Stimulated activated CD4-positive, alpha-beta T cell treated with anti-CD3 and anti-CD28 coated beads, Interleukin-1b, Interleukin-23, amount 100 ng/mL, for 48 hours (primary cell): Measurements from ENCODE around the gene CELF4.

Experiments
- DNase-seq: peaks from one replicate; pipeline ENCODE4 v3.0.0-alpha.2; 2020

The CELF4 gene

GRCh38 chr18:37521510-37522465, 43.8 kb downstream of the CELF4 start:
- no peak for DNase-seq

- DNase-seq = no peak
Observed at GRCh38 chr18:37520508-37520907, 45.1 kb downstream of the CELF4 start.

DNA sequence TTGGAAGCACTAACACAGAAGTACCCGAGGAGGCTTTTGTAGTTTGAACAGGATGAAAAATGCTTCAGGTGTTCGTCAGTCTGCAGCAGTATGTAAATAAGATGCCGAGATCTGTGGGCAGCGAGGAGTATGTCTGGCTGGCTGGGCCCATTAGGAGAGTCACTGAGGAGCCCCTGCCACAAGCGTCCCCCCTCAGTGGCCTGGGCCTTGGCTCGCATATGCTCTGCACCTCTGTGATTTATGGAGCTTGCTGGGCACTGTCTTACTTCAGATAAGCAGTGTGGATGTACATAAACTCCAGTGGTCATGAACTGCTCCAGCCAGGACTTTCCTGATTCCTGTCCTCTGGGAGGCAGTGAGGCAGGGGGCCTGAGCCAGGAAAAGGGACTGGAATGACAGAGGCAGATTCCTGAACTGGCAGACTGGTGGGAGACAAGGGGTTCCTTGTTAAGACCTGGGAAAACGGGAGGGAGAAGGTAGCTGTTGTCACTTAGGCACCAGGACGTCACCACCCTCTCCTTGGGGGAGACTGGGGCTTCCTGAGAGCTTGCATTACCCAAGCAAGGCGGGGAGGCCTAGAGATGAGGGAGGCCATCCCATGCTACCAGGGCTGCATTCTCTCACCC, 46.0 kb downstream of the CELF4 start:
- DNase-seq = no peak

GRCh38 chr18:37516361-37516853, 49.2 kb downstream of the CELF4 start:
- no peak for DNase-seq

DNA sequence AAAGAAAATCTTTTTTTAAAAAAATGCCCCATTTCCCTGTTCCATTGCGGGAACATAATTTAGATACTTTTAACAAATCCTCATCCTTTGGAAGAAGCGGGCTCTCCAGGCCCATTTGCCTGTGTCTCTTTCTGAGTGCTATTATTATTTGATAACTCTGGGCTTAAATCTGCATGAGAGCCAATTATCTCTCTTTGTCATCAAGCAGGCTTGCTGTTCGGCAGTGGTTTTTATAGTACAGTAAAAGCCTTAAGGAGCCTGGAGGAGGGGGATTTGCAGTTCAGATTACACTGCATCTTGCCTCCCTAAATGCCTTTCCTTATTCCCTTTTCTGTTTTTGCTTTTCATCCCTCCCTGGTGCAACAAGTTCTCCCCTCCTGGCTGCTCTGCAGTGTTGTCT, 50.6 kb downstream of the CELF4 start:
- no peak for DNase-seq

GRCh38 chr18:37512400-37512799, 53.2 kb downstream of the CELF4 start:
- DNase-seq = no peak

- DNase-seq = no peak
Observed at GRCh38 chr18:37511721-37512298, 53.8 kb downstream of the CELF4 start.

GRCh38 chr18:37509600-37509999, 56.0 kb downstream of the CELF4 start:
- DNase-seq = no peak

DNA sequence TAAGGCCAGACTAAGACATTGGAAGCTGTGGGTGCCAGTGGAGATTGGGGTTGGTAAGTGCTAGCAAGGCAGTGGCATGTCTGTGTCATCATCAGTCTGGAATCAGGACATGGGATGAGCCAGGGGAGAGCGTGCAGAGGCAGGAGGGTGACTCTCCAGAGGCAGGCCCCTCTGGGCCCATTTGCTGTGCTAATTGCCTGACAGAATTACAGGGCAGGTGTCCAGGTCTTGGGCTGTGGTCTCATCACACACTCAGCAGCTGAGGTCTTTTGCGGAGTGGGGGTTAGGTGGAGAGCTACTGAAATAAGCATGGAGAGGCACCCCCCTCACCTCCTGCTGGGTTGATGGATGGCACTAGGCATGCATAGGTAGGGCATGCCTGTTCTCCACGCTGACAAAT, 57.4 kb downstream of the CELF4 start:
- DNase-seq = no peak

- no peak for DNase-seq
Observed at GRCh38 chr18:37507239-37507638, 58.4 kb downstream of the CELF4 start.

DNA sequence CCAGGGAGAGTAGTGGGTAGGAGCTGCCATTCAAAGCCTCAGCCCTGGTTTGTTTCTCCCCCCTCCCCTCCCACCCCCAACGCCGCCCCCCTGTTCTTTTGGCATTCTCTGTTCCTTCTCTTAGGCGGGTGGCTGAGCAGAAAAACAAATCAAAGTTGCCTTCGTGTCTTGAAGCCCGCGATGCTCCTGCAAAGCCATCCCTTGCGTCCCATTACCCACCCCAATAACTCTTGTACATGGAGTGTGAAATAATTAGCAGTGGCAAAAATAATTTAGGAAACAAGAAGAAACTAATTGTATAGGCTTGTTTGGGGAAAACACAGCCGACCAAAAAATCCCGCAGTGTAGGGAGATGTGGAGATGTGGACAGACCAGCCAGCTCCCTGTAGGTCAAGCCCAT, 59.6 kb downstream of the CELF4 start:
- DNase-seq = no peak

DNA sequence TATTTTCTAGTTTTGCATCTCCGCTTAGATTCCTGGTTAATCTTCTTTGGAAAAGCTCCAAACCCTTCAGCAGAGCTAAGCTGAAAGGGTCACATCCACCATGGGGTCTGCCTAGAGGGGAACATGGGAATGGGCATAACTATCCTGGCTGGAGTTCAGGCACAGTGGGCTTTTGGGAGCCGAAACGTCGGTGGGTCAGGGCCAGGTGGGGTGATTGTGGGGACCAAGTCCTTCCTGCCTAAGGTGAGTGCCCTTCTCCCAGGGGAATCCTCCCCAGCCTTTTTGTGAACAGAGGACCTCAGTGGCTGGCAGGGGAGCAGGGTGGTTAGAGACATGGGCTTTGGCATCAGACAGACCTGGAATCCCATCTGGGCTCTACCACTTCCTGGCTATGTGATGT, 60.3 kb downstream of the CELF4 start:
- DNase-seq = no peak

- no peak for DNase-seq
Observed at GRCh38 chr18:37502601-37503000, 63.0 kb downstream of the CELF4 start.

DNA sequence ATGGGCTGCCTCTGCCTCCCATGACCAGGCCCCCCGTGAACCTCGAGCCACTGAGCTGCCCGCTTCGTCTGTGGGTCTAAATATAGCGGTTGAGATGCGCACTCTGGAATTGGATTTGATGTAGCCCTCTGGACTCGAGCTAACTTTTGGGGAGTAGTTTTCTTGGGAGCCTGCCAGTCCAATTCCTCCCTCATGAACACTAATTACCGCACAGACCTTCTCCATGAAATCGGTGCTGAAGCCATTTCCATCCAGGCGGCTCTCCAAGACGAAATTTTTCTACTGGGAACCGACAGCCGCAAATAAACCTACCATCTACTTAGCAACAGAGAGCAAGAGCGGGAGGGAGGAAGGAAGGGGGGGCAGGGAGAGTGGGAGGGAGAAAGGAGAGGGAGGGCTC, 63.6 kb downstream of the CELF4 start:
- DNase-seq = no peak

GRCh38 chr18:37501136-37501535, 64.5 kb downstream of the CELF4 start:
- no peak for DNase-seq

DNA sequence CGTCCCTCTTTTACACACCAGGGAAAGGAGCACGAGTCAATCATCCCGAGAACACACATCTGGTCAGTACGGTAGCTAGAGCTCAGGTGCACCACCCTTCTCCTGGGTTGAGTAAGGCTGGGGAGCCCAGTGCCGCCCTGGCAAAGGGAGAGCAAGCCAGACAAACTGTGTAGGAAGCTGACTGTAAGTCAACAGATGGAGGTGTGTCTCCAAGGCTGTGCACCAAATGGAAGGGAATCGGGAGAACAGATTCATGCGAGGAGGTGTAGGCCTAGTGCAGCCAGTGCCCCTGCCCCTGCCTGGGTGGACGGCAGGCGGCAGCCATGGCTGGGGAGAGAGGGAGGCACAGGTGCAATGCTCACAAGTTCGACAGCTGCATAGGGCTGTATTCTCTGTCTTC, 65.7 kb downstream of the CELF4 start:
- DNase-seq = no peak

DNA sequence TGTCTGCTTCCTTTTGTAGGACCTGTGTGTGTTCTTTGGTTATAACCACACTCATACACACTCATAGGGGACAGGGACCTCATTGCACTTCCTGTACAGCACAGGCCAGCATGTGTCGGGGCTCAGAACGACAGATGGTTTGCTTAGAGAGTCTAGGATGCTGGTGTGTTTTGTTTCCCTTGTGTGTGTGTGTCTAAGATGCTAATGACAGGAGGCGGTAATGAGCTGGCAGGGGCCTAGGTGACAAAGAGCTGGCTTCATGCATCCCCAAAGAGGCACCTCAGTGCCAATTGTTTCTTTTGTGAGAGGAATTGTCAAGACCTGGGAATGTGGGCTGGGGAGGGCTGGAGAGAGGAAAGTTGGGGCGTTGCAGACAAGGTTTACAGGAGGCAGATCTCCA, 66.6 kb downstream of the CELF4 start:
- DNase-seq = no peak

GRCh38 chr18:37497853-37498518, 67.6 kb downstream of the CELF4 start:
- no peak for DNase-seq

GRCh38 chr18:37496568-37496967, 69.0 kb downstream of the CELF4 start:
- DNase-seq = no peak

DNA sequence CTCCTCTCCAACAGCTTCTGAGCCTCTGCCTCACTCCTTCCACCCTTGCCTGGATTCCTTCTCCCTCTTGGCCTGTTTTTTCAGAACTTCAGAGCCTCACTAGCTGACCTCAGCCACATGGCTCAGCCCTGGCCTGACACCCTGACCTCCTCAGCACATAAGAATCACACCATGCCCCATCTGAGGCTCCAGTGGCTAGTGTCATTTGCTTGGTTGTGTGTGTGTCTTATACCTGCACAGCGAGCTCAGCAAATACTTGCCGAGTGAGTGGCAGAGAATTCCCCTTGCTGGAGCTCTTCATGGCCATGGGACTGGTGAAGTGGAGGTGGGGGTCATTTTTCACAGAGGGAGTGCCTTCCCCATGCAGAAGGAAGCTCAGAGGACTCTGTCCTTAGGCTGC, 70.2 kb downstream of the CELF4 start:
- no peak for DNase-seq

GRCh38 chr18:37494406-37494805, 71.2 kb downstream of the CELF4 start:
- DNase-seq = no peak

DNA sequence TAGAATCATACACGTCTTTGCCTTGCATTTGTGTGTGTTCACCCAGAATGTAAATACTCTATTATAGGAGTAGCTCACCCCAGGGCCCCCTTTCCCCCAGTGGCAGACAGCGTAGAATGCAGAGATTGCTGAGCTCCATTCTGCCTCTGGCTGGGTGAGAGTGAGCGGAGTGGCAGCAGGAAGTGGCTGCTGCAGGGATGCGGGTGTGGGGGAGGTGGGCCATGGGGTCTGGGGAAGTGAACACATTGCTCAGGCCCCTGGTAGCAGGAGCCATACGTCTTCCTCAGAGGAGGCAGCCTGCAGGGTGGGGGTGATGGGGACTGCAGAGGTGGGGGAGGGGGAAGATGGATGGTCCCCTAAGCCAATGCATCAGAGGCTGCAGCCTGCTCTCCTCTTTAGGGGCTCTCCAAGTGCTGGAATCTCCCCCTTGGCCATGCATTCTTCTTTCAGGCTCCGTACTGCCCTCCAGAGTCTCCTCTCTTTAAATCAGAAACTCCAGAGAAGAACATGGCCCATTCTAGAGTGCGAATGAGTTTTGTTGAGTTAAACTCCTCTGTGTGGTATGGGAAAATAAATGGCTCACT, 72.2 kb downstream of the CELF4 start:
- no peak for DNase-seq

DNA sequence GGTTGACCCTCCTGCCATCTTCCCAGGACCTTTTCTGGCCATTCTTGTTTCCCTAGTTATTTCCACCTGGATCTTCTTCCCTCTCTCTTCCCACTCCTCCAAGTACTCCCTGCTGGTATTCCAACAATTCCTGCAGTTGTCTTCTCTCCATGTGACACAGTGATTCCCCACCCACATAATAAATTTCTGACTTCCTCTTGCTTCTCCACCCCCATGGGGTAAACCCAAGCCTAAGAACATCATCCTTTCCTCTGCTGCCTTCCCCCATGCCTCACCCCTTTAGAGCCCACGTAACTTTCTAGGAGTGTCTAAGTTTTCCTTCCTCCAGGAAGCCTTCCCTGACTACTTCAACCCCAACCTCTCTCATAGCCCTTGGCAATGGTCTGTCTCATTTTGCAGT, 72.6 kb downstream of the CELF4 start:
- DNase-seq = no peak
